ENCODE measurements around the gene GDPGP1.

DNA sequence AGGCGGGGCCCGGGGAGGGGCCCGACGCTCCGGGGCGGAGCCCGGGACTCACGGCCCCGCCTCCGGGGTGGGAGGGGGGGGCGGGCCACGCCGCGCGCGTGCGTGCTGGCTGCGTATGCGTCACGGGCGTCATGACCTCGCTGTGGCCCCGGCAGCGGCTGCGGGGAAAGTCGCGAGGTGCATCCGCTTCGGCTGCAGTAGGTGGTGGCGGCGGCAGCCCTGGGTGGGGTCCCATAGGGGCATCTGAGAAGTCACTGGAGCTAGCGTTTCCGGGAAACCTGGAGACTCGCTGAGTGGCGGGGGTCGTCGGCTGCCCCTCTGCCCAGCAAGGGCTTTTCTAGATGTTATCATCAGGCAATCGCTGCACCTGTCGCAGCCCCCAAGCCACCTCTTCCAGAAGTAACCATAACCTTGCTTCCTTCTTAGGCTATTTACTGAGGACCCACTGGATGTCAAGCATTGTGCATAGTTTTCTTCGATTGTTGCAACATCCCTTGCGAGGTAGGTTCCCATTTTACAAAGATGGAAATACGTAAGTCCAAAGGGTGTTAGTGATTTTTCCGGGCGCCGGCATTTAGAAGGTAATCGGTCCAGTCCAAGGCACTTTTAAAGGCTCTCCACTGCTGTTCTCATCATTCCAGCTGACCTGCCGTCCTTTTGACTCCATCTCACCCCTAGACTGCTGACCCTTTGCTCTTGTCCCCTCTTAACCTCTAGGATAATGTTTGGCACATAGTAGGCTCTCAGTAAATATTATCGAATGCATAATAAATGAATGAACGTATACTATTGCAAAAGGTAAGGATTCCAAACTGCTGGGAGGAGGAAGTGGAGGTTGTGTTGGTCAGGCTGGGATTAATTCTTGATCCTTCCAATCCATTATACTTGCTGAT lies at the start of gene GDPGP1:
- TF ChIP-seq POLR2A (IDR thresholded peaks at IDR 0.05; ENCODE audit: low read length) (peak; percentile 41), GATA1 (IDR thresholded peaks at IDR 0.05; ENCODE audit: low read depth, low read length) (no peak)

Data from erythroblast (primary cell).